HCT116 (cell line): Measurements from ENCODE around the gene MLLT3. TPM values are rescaled to one million over a fixed set of nuclear protein-coding genes. Genes with fewer than 3 reads are reported as not detected.

Experiments used
- ATAC-seq: fragments of 200-7000 bp; cut with Tn5 transposase; 2 replicates; pipeline ENCODE4 v1.9.1; 2020; ENCODE audit warnings: mild to moderate bottlenecking, moderate library complexity
- BruUV-seq: library from RNA; stranded (reverse); fragments of 400-500 nt; replicated peaks from 2 replicates; lab custom pipeline; 2021; lab: Mats Ljungman, UMichigan
- CTCF ChIA-PET: fragments of 300-600 bp; sonication (Branson Sonifier 250); formaldehyde crosslinking; loops from one replicate; lab custom pipeline; 2021; ENCODE audit warnings: antibody characterized with exemption; lab: Charles Lee
- POLR2A ChIA-PET: fragments of 300-600, 350-600 bp; sonication (Branson Sonifier 250); formaldehyde crosslinking; loops from one replicate; lab custom pipeline; 2021; ENCODE audit warnings: antibody characterized with exemption; lab: Charles Lee
- RAD21 ChIA-PET, 2 experiments: fragments of 300-600 bp; sonication (Branson Sonifier 250); formaldehyde crosslinking; loops; one replicate each; lab custom pipeline; 2023; ENCODE audit warnings: low total read pairs in 2 of 2; ENCODE audit not compliant: uncharacterized antibody in 2 of 2, unreplicated experiment in 2 of 2, low non-redundant PET in 1 of 2; lab: Charles Lee
- DNase-seq: peaks from one replicate; pipeline ENCODE4 v3.0.0-alpha.2; 2010; ENCODE audit warnings: low read depth, low spot score
- H2AFZ ChIP-seq: fragments of 200-600 bp; shearing (Covaris generic), sonication (generic); 2 replicates; pipeline ENCODE4 v1.6.1; 2017; ENCODE audit warnings: low read depth, mixed run types, mixed read lengths, antibody characterized with exemption, low read length; ENCODE audit not compliant: poor library complexity, severe bottlenecking
- H3K27ac ChIP-seq: 2 replicates; pipeline ENCODE4 v1.5.1; 2012; ENCODE audit warnings: low read depth, low read length
- H3K27me3 ChIP-seq: fragments of 200-600 bp; sonication (generic); 2 replicates; pipeline ENCODE4 v1.6.1; 2016; ENCODE audit warnings: mixed run types, low read length, mixed read lengths; ENCODE audit not compliant: insufficient read depth
- H3K36me3 ChIP-seq, 2 experiments: fragments of 200-500 bp in 1 of 2; fragments of 200-600 bp in 1 of 2; sonication (Bioruptor generic) in 1 of 2; sonication (generic) in 1 of 2; 2 replicates each; pipeline versions ENCODE4 v1.5.1 to v1.6.1; 2014 to 2016; ENCODE audit warnings: low read length in 2 of 2, inconsistent platforms in 1 of 2, mixed read lengths in 1 of 2, mixed run types in 1 of 2; ENCODE audit not compliant: insufficient read depth in 2 of 2, control insufficient read depth in 1 of 2
- H3K4me1 ChIP-seq, 2 experiments: fragments of 200-600 bp in 1 of 2; sonication (generic) in 1 of 2; 2 replicates each; pipeline versions ENCODE4 v1.5.1 to v1.6.1; 2012 to 2017; ENCODE audit warnings: low read length in 2 of 2, inconsistent platforms in 1 of 2, mild to moderate bottlenecking in 1 of 2, mixed read lengths in 1 of 2, mixed run types in 1 of 2, moderate library complexity in 1 of 2; ENCODE audit not compliant: insufficient read depth in 2 of 2, control insufficient read depth in 1 of 2
- H3K4me2 ChIP-seq: fragments of 200-600 bp; sonication (generic); 2 replicates; pipeline ENCODE4 v1.6.1; 2017; ENCODE audit warnings: mixed run types, low read length, mixed read lengths
- H3K4me3 ChIP-seq, 2 experiments: fragments of 200-600 bp in 1 of 2; sonication (generic) in 1 of 2; replicated peaks in 1 of 2; 2 replicates each; pipeline ENCODE4 v1.5.1; 2011 to 2016; ENCODE audit warnings: low read length in 2 of 2, control low read depth in 1 of 2, low read depth in 1 of 2, mild to moderate bottlenecking in 1 of 2, mixed read lengths in 1 of 2, mixed run types in 1 of 2
- H3K79me2 ChIP-seq: fragments of 200-600 bp; sonication (generic); 2 replicates; pipeline ENCODE4 v1.6.1; 2017; ENCODE audit warnings: mild to moderate bottlenecking, mixed run types, low read length, moderate library complexity, mixed read lengths; ENCODE audit not compliant: insufficient read depth
- H3K9ac ChIP-seq: fragments of 200-600 bp; sonication (generic); 2 replicates; pipeline ENCODE4 v1.6.1; 2016; ENCODE audit warnings: low read length, mixed read lengths
- H3K9me2 ChIP-seq: fragments of 200-600 bp; sonication (generic), shearing (Covaris generic); 2 replicates; pipeline ENCODE4 v1.6.1; 2017; ENCODE audit warnings: mixed run types, mild to moderate bottlenecking, moderate library complexity; ENCODE audit not compliant: insufficient read depth
- H3K9me3 ChIP-seq, 2 experiments: fragments of 200-500 bp in 1 of 2; fragments of 200-600 bp in 1 of 2; sonication (Bioruptor generic) in 1 of 2; sonication (generic) in 1 of 2; 2 replicates each; pipeline ENCODE4 v1.6.1; 2014 to 2017; ENCODE audit warnings: low read length in 2 of 2, mixed read lengths in 2 of 2, inconsistent platforms in 1 of 2, low read depth in 1 of 2, mild to moderate bottlenecking in 1 of 2, mixed run types in 1 of 2, moderate library complexity in 1 of 2; ENCODE audit not compliant: control insufficient read depth in 1 of 2, insufficient read depth in 1 of 2
- H4K20me1 ChIP-seq: fragments of 200-600 bp; sonication (generic), shearing (Covaris generic); 2 replicates; pipeline ENCODE4 v1.6.1; 2017; ENCODE audit warnings: mixed run types, mild to moderate bottlenecking, moderate library complexity; ENCODE audit not compliant: insufficient read depth
- CBX3 ChIP-seq: IDR thresholded peaks from 2 replicates; pipeline ENCODE4 v1.6.1; 2012; ENCODE audit warnings: low read depth
- EGR1 ChIP-seq: IDR thresholded peaks from 2 replicates; pipeline ENCODE4 v1.6.1; 2012; ENCODE audit warnings: low read depth
- ELF1 ChIP-seq: IDR thresholded peaks from 2 replicates; pipeline ENCODE4 v1.6.1; 2012; ENCODE audit warnings: low read depth, borderline replicate concordance
- EZH2 ChIP-seq: fragments of 200-600 bp; sonication (generic); IDR thresholded peaks from 2 replicates; pipeline ENCODE4 v1.6.1; 2017; ENCODE audit warnings: antibody characterized with exemption, mixed run types
- EZH2phosphoT487 ChIP-seq: fragments of 200-600 bp; IDR thresholded peaks from 2 replicates; pipeline ENCODE4 v1.6.1; 2018; ENCODE audit warnings: antibody characterized with exemption, borderline replicate concordance
- JUND ChIP-seq: IDR thresholded peaks from 2 replicates; pipeline ENCODE4 v1.6.1; 2012
- MAX ChIP-seq: IDR thresholded peaks from 2 replicates; pipeline ENCODE4 v1.6.1; 2012
- POLR2A ChIP-seq: IDR thresholded peaks from 2 replicates; pipeline ENCODE4 v1.7.0; 2011; ENCODE audit warnings: borderline replicate concordance; ENCODE audit not compliant: insufficient read depth, insufficient read length; ENCODE audit errors: extremely low read depth
- POLR2AphosphoS5 ChIP-seq: IDR thresholded peaks from 2 replicates; pipeline ENCODE4 v1.6.1; 2011; ENCODE audit warnings: mild to moderate bottlenecking, low read depth, low read length, moderate library complexity
- RAD21 ChIP-seq: IDR thresholded peaks from 2 replicates; pipeline ENCODE4 v1.6.1; 2012; ENCODE audit warnings: low read depth, mild to moderate bottlenecking
- REST ChIP-seq: IDR thresholded peaks from 2 replicates; pipeline ENCODE4 v1.6.1; 2012; ENCODE audit warnings: low read depth
- SIN3A ChIP-seq: IDR thresholded peaks from 2 replicates; pipeline ENCODE4 v1.6.1; 2012; ENCODE audit warnings: low read depth
- SP1 ChIP-seq: IDR thresholded peaks from 2 replicates; pipeline ENCODE4 v1.6.1; 2012; ENCODE audit warnings: low read depth
- SRF ChIP-seq: IDR thresholded peaks from 2 replicates; pipeline ENCODE4 v1.6.1; 2012; ENCODE audit warnings: low read depth
- YY1 ChIP-seq: IDR thresholded peaks from 2 replicates; pipeline ENCODE4 v1.6.1; 2011; ENCODE audit warnings: low read length, low read depth, moderate library complexity, mild to moderate bottlenecking; ENCODE audit not compliant: insufficient replicate concordance; ENCODE audit errors: extremely low read depth
- ZFX ChIP-seq: fragments of 450-650 bp; IDR thresholded peaks from 2 replicates; pipeline ENCODE4 v1.6.1; 2017
- ZNF274 ChIP-seq: fragments of 200-500 bp; sonication (Bioruptor generic); IDR thresholded peaks from 2 replicates; pipeline ENCODE4 v1.6.1; 2014; ENCODE audit warnings: mild to moderate bottlenecking, low read depth, low read length, inconsistent platforms
- intact Hi-C: fragments of 100-400 bp; cut with micrococcal nuclease; formaldehyde crosslinking; loops from 2 replicates; pipeline ENCODE4 v1.10.0; 2022
- total RNA-seq: library from RNA; stranded (reverse); gene quantifications from one replicate; pipeline ENCODE4 v1.2.1, GENCODE V29; 2021; ENCODE audit not compliant: unreplicated experiment
- TF ChIP-seq, protein P1 (sequence below): IDR thresholded peaks from 2 replicates; pipeline ENCODE4 v1.6.1; 2012
- TF ChIP-seq, protein P2 (sequence below): IDR thresholded peaks from 2 replicates; pipeline ENCODE4 v1.6.1; 2011; ENCODE audit warnings: mild to moderate bottlenecking, low read length, moderate library complexity; ENCODE audit not compliant: insufficient replicate concordance; ENCODE audit errors: extremely low read depth

MLLT3 gene
- total RNA-seq, 1 experiment from 2014 or later = 4.3 TPM

- TF ChIP-seq MAX (no peak), POLR2AphosphoS5 (no peak), EZH2phosphoT487 (no peak)
- TF ChIP-seq, protein P1, sequence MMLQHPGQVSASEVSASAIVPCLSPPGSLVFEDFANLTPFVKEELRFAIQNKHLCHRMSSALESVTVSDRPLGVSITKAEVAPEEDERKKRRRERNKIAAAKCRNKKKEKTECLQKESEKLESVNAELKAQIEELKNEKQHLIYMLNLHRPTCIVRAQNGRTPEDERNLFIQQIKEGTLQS = no peak
Measured at GRCh38 chr9:20361229-20361628, 261.1 kb downstream of the MLLT3 start (continued).

GRCh38 chr9:20358207-20358606, 264.1 kb downstream of the MLLT3 start:
- no peak for ATAC-seq
- ChIA-PET CTCF (interaction anchor here (0.7 to 1.6 kb wide), 3 partner anchors 266 to 753 kb away, joined by 3 to 11 read pairs (median 5); no protein-coding TSS in a partner anchor), RAD21 (no interaction called here), POLR2A (no interaction called here)
- no peak overlapping the region for H3K27ac ChIP-seq
- intact Hi-C loops = loop anchor here (5.0 kb wide), 1 partner anchor 264 kb away; the partner anchor contains the start of gene MLLT3
- no peaks in the 10 kb centered on the region for H3K9me2 ChIP-seq
- no TSS peak for BruUV-seq
- no peaks in the 10 kb centered on the region for H3K36me3 ChIP-seq
- H4K20me1 ChIP-seq = no peaks in the 10 kb centered on the region
- TF ChIP-seq ELF1 (no peak), SP1 (no peak), YY1 (no peak), EZH2 (no peak), SIN3A (no peak), SRF (no peak), ZFX (no peak), EGR1 (no peak), POLR2A (no peak), JUND (no peak), RAD21 (no peak), ZNF274 (no peak), MAX (no peak), POLR2AphosphoS5 (no peak), CBX3 (no peak), REST (no peak)
- TF ChIP-seq, protein P2, sequence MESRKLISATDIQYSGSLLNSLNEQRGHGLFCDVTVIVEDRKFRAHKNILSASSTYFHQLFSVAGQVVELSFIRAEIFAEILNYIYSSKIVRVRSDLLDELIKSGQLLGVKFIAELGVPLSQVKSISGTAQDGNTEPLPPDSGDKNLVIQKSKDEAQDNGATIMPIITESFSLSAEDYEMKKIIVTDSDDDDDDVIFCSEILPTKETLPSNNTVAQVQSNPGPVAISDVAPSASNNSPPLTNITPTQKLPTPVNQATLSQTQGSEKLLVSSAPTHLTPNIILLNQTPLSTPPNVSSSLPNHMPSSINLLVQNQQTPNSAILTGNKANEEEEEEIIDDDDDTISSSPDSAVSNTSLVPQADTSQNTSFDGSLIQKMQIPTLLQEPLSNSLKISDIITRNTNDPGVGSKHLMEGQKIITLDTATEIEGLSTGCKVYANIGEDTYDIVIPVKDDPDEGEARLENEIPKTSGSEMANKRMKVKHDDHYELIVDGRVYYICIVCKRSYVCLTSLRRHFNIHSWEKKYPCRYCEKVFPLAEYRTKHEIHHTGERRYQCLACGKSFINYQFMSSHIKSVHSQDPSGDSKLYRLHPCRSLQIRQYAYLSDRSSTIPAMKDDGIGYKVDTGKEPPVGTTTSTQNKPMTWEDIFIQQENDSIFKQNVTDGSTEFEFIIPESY = no peak
- TF ChIP-seq, protein P1 = no peak
- no peaks in the 10 kb centered on the region for H3K9me3 ChIP-seq
- no peaks in the 10 kb centered on the region for H3K4me1 ChIP-seq
- no peak overlapping the region for H3K9ac ChIP-seq
- no peak overlapping the region for H3K4me3 ChIP-seq
- no peak overlapping the region for H2AFZ ChIP-seq
- no peak overlapping the region for H3K4me2 ChIP-seq
- no peaks in the 10 kb centered on the region for H3K79me2 ChIP-seq
- DNase-seq = no peak
- H3K27me3 ChIP-seq = peaks cover 5% of the 10 kb centered on the region; the same call in 1 of the 2 replicates
